ENCODE measurements around the gene FBXL3.
"Not testable (repeated sequence)": the region's sequence is repeated elsewhere in the genome, so short reads cannot be mapped to it uniquely, and the experiment has no call there.

GRCh38 chr13:77008337-77008736 lies 18.6 kb downstream of the FBXL3 start:
- TF ChIP-seq CTCF, EP300, POLR2A, POLR2AphosphoS5 (IDR thresholded peaks at IDR 0.05): not testable (repeated sequence)

All from sigmoid colon (tissue), 4 donors.